HG03457 (cell line): ENCODE data around the gene N4BP2.

Experiments
- ATAC-seq: cut with Tn5 transposase; IDR thresholded peaks from one replicate; pipeline ENCODE4 v1.9.1; 2021; ENCODE audit warnings: moderate number of reproducible peaks; ENCODE audit not compliant: unreplicated experiment

The N4BP2 gene

GRCh38 chr4:40190465-40190864 lies 133.8 kb downstream of the N4BP2 start:
- ATAC-seq = no peak

GRCh38 chr4:40190880-40191815 lies 134.5 kb downstream of the N4BP2 start:
- ATAC-seq = no peak

GRCh38 chr4:40192114-40193015 lies 135.7 kb downstream of the N4BP2 start:
- ATAC-seq = no peak

GRCh38 chr4:40193016-40193571 lies 136.4 kb downstream of the N4BP2 start:
- ATAC-seq = no peak

GRCh38 chr4:40193578-40193977 lies 136.9 kb downstream of the N4BP2 start:
- no peak for ATAC-seq

GRCh38 chr4:40194602-40195161 lies 138.0 kb downstream of the N4BP2 start:
- no peak for ATAC-seq

GRCh38 chr4:40195182-40196177 lies 138.8 kb downstream of the N4BP2 start:
- no peak for ATAC-seq

- no peak for ATAC-seq
Observed at GRCh38 chr4:40196272-40196671, 139.6 kb downstream of the N4BP2 start.

- ATAC-seq = no peak
Observed at GRCh38 chr4:40196724-40197281, 140.2 kb downstream of the N4BP2 start, which contains the start of gene RHOH. TSS of gene RHOH (plus strand) at chr4:40197031. CDS start at chr4:40243387, 46,356 bp downstream.

- ATAC-seq = no peak
Observed at GRCh38 chr4:40197879-40198689, 141.4 kb downstream of the N4BP2 start.

- no peak for ATAC-seq
Observed at GRCh38 chr4:40199179-40199670, 142.6 kb downstream of the N4BP2 start.

GRCh38 chr4:40199999-40200874 lies 143.6 kb downstream of the N4BP2 start:
- ATAC-seq = peak; percentile 43

- ATAC-seq = no peak
Observed at GRCh38 chr4:40200875-40201801, 144.5 kb downstream of the N4BP2 start.

- no peak for ATAC-seq
Observed at GRCh38 chr4:40201898-40202297, 145.2 kb downstream of the N4BP2 start.

- ATAC-seq = no peak
Observed at GRCh38 chr4:40202474-40202873, 145.8 kb downstream of the N4BP2 start.

GRCh38 chr4:40204507-40205258 lies 148.0 kb downstream of the N4BP2 start:
- ATAC-seq = no peak
